Uterus (tissue), 2 donors: Measurements from ENCODE around the gene SMOC1.

Experiments used
- CTCF ChIP-seq, 4 experiments: fragments of 200-600 bp in 2 of 4; fragments of 450-650 bp in 2 of 4; sonication (generic) in 2 of 4; IDR thresholded peaks; one replicate each; pipeline ENCODE4 v1.5.1; 2016 to 2019; ENCODE audit warnings: antibody characterized with exemption in 4 of 4, mild to moderate bottlenecking in 2 of 4, moderate library complexity in 1 of 4
- POLR2A ChIP-seq, 2 donors: fragments of 450-650 bp; IDR thresholded peaks; one replicate each; pipeline ENCODE4 v1.6.1; 2016; ENCODE audit warnings: antibody characterized with exemption in 2 of 2, mild to moderate bottlenecking in 1 of 2, moderate library complexity in 1 of 2

- TF ChIP-seq CTCF (IDR thresholded peaks at IDR 0.05) = no peak
- TF ChIP-seq POLR2A (IDR thresholded peaks at IDR 0.05) = no peak
Measured at GRCh38 chr14:70047598-70048312, 168.5 kb downstream of the SMOC1 start.
